ENCODE data around the gene MAP3K20.
"Not testable (repeated sequence)": the region's sequence is repeated elsewhere in the genome, so short reads cannot be mapped to it uniquely, and the experiment has no call there.

The MAP3K20 gene

GRCh38 chr2:173171321-173171720 is 95.7 kb downstream of the MAP3K20 start:
- H3K27me3 ChIP-seq (ENCODE audit: control insufficient read depth in 1 of 2, insufficient read depth in 2 of 2, low read length in 2 of 2): no peaks in the 10 kb centered on the region
- no peaks in the 10 kb centered on the region for H3K36me3 ChIP-seq (ENCODE audit: insufficient read depth, low read length)
- H3K27ac ChIP-seq (ENCODE audit: low read depth, low read length): no peak overlapping the region
- H3K4me1 ChIP-seq (ENCODE audit: insufficient read depth, low read length): peaks cover 3% of the 10 kb centered on the region
- H3K4me3 ChIP-seq (ENCODE audit: low read depth in 1 of 2, low read length in 2 of 2): no peak overlapping the region
- H3K9ac ChIP-seq (ENCODE audit: low read length): no peak overlapping the region
- H3K9me3 ChIP-seq (ENCODE audit: low read length): no peaks in the 10 kb centered on the region

- no peak overlapping the region for H3K9ac ChIP-seq (ENCODE audit: low read length)
- no peaks in the 10 kb centered on the region for H3K27me3 ChIP-seq (ENCODE audit: control insufficient read depth in 1 of 2, insufficient read depth in 2 of 2, low read length in 2 of 2)
- no peaks in the 10 kb centered on the region for H3K9me3 ChIP-seq (ENCODE audit: low read length)
- no peak overlapping the region for H3K4me3 ChIP-seq (ENCODE audit: low read depth in 1 of 2, low read length in 2 of 2)
- H3K4me1 ChIP-seq (ENCODE audit: insufficient read depth, low read length): peaks cover 2% of the 10 kb centered on the region
- no peak overlapping the region for H3K27ac ChIP-seq (ENCODE audit: low read depth, low read length)
- no peaks in the 10 kb centered on the region for H3K36me3 ChIP-seq (ENCODE audit: insufficient read depth, low read length)
Measured at GRCh38 chr2:173171924-173172643, 96.4 kb downstream of the MAP3K20 start.

- H3K36me3 ChIP-seq (ENCODE audit: insufficient read depth, low read length); H3K4me3 ChIP-seq (ENCODE audit: low read depth in 1 of 2, low read length in 2 of 2); H3K9me3 ChIP-seq (ENCODE audit: low read length); H3K27me3 ChIP-seq (ENCODE audit: control insufficient read depth in 1 of 2, insufficient read depth in 2 of 2, low read length in 2 of 2); H3K4me1 ChIP-seq (ENCODE audit: insufficient read depth, low read length); H3K9ac ChIP-seq (ENCODE audit: low read length); H3K27ac ChIP-seq (ENCODE audit: low read depth, low read length): not testable (repeated sequence)
Measured at GRCh38 chr2:173174339-173174738, 98.7 kb downstream of the MAP3K20 start.

- H3K4me3 ChIP-seq (ENCODE audit: low read depth in 1 of 2, low read length in 2 of 2): no peak overlapping the region
- no peaks in the 10 kb centered on the region for H3K4me1 ChIP-seq (ENCODE audit: insufficient read depth, low read length)
- H3K27me3 ChIP-seq (ENCODE audit: control insufficient read depth in 1 of 2, insufficient read depth in 2 of 2, low read length in 2 of 2): no peaks in the 10 kb centered on the region
- H3K36me3 ChIP-seq (ENCODE audit: insufficient read depth, low read length): no peaks in the 10 kb centered on the region
- no peak overlapping the region for H3K9ac ChIP-seq (ENCODE audit: low read length)
- no peak overlapping the region for H3K27ac ChIP-seq (ENCODE audit: low read depth, low read length)
- H3K9me3 ChIP-seq (ENCODE audit: low read length): no peaks in the 10 kb centered on the region
Measured at GRCh38 chr2:173175222-173175621, 99.6 kb downstream of the MAP3K20 start.

GRCh38 chr2:173181982-173182381 is 106.3 kb downstream of the MAP3K20 start:
- no peaks in the 10 kb centered on the region for H3K27me3 ChIP-seq (ENCODE audit: control insufficient read depth in 1 of 2, insufficient read depth in 2 of 2, low read length in 2 of 2)
- H3K4me3 ChIP-seq (ENCODE audit: low read depth in 1 of 2, low read length in 2 of 2): no peak overlapping the region
- H3K4me1 ChIP-seq (ENCODE audit: insufficient read depth, low read length): peaks cover 17% of the 10 kb centered on the region
- H3K27ac ChIP-seq (ENCODE audit: low read depth, low read length): no peak overlapping the region
- no peaks in the 10 kb centered on the region for H3K9me3 ChIP-seq (ENCODE audit: low read length)
- H3K9ac ChIP-seq (ENCODE audit: low read length): no peak overlapping the region
- no peaks in the 10 kb centered on the region for H3K36me3 ChIP-seq (ENCODE audit: insufficient read depth, low read length)

GRCh38 chr2:173184031-173185004 is 108.7 kb downstream of the MAP3K20 start:
- Histone ChIP-seq H3K27me3 (ENCODE audit: control insufficient read depth in 1 of 2, insufficient read depth in 2 of 2, low read length in 2 of 2) (no peaks in the 10 kb centered on the region), H3K4me3 (ENCODE audit: low read depth in 1 of 2, low read length in 2 of 2) (no peak overlapping the region), H3K4me1 (ENCODE audit: insufficient read depth, low read length) (peaks cover 29% of the 10 kb centered on the region), H3K9me3 (ENCODE audit: low read length) (no peaks in the 10 kb centered on the region), H3K36me3 (ENCODE audit: insufficient read depth, low read length) (no peaks in the 10 kb centered on the region), H3K27ac (ENCODE audit: low read depth, low read length) (peak overlapping the region; percentile 30), H3K9ac (ENCODE audit: low read length) (no peak overlapping the region)

- Histone ChIP-seq H3K27ac (ENCODE audit: low read depth, low read length) (no peak overlapping the region), H3K9me3 (ENCODE audit: low read length) (no peaks in the 10 kb centered on the region), H3K4me3 (ENCODE audit: low read depth in 1 of 2, low read length in 2 of 2) (no peak overlapping the region), H3K4me1 (ENCODE audit: insufficient read depth, low read length) (peaks cover 29% of the 10 kb centered on the region), H3K27me3 (ENCODE audit: control insufficient read depth in 1 of 2, insufficient read depth in 2 of 2, low read length in 2 of 2) (no peaks in the 10 kb centered on the region), H3K36me3 (ENCODE audit: insufficient read depth, low read length) (no peaks in the 10 kb centered on the region), H3K9ac (ENCODE audit: low read length) (no peak overlapping the region)
Measured at GRCh38 chr2:173185437-173185836, 109.8 kb downstream of the MAP3K20 start.

- no peak overlapping the region for H3K27ac ChIP-seq (ENCODE audit: low read depth, low read length)
- peaks cover 6% of the 10 kb centered on the region for H3K36me3 ChIP-seq (ENCODE audit: insufficient read depth, low read length)
- H3K27me3 ChIP-seq (ENCODE audit: control insufficient read depth in 1 of 2, insufficient read depth in 2 of 2, low read length in 2 of 2): no peaks in the 10 kb centered on the region
- H3K4me3 ChIP-seq (ENCODE audit: low read depth in 1 of 2, low read length in 2 of 2): no peak overlapping the region
- peaks cover 53% of the 10 kb centered on the region for H3K4me1 ChIP-seq (ENCODE audit: insufficient read depth, low read length)
- H3K9ac ChIP-seq (ENCODE audit: low read length): no peak overlapping the region
- H3K9me3 ChIP-seq (ENCODE audit: low read length): no peaks in the 10 kb centered on the region
Measured at GRCh38 chr2:173187941-173188788, 112.5 kb downstream of the MAP3K20 start.

- Histone ChIP-seq H3K36me3 (ENCODE audit: insufficient read depth, low read length) (peaks cover 6% of the 10 kb centered on the region), H3K9me3 (ENCODE audit: low read length) (no peaks in the 10 kb centered on the region), H3K4me1 (ENCODE audit: insufficient read depth, low read length) (peaks cover 60% of the 10 kb centered on the region), H3K27me3 (ENCODE audit: control insufficient read depth in 1 of 2, insufficient read depth in 2 of 2, low read length in 2 of 2) (no peaks in the 10 kb centered on the region), H3K9ac (ENCODE audit: low read length) (no peak overlapping the region), H3K4me3 (ENCODE audit: low read depth in 1 of 2, low read length in 2 of 2) (no peak overlapping the region), H3K27ac (ENCODE audit: low read depth, low read length) (peak overlapping the region; percentile 49)
Measured at GRCh38 chr2:173191601-173192000, 116.0 kb downstream of the MAP3K20 start.

GRCh38 chr2:173192071-173192470 is 116.4 kb downstream of the MAP3K20 start:
- peaks cover 6% of the 10 kb centered on the region for H3K36me3 ChIP-seq (ENCODE audit: insufficient read depth, low read length)
- H3K4me1 ChIP-seq (ENCODE audit: insufficient read depth, low read length): peaks cover 60% of the 10 kb centered on the region
- H3K27ac ChIP-seq (ENCODE audit: low read depth, low read length): no peak overlapping the region
- no peaks in the 10 kb centered on the region for H3K9me3 ChIP-seq (ENCODE audit: low read length)
- no peak overlapping the region for H3K4me3 ChIP-seq (ENCODE audit: low read depth in 1 of 2, low read length in 2 of 2)
- H3K9ac ChIP-seq (ENCODE audit: low read length): no peak overlapping the region
- no peaks in the 10 kb centered on the region for H3K27me3 ChIP-seq (ENCODE audit: control insufficient read depth in 1 of 2, insufficient read depth in 2 of 2, low read length in 2 of 2)

GRCh38 chr2:173193925-173194324 is 118.3 kb downstream of the MAP3K20 start:
- no peak overlapping the region for H3K9ac ChIP-seq (ENCODE audit: low read length)
- H3K4me3 ChIP-seq (ENCODE audit: low read depth in 1 of 2, low read length in 2 of 2): no peak overlapping the region
- H3K36me3 ChIP-seq (ENCODE audit: insufficient read depth, low read length): peaks cover 17% of the 10 kb centered on the region
- H3K27ac ChIP-seq (ENCODE audit: low read depth, low read length): no peak overlapping the region
- peaks cover 47% of the 10 kb centered on the region for H3K4me1 ChIP-seq (ENCODE audit: insufficient read depth, low read length)
- no peaks in the 10 kb centered on the region for H3K9me3 ChIP-seq (ENCODE audit: low read length)
- H3K27me3 ChIP-seq (ENCODE audit: control insufficient read depth in 1 of 2, insufficient read depth in 2 of 2, low read length in 2 of 2): no peaks in the 10 kb centered on the region
